HG03039 (cell line): Measurements from ENCODE around the gene MRNIP.

Experiments
- ATAC-seq: cut with Tn5 transposase; IDR thresholded peaks from one replicate; pipeline ENCODE4 v1.9.1; 2021; ENCODE audit warnings: mild to moderate bottlenecking, moderate library complexity; ENCODE audit not compliant: unreplicated experiment

MRNIP gene

DNA sequence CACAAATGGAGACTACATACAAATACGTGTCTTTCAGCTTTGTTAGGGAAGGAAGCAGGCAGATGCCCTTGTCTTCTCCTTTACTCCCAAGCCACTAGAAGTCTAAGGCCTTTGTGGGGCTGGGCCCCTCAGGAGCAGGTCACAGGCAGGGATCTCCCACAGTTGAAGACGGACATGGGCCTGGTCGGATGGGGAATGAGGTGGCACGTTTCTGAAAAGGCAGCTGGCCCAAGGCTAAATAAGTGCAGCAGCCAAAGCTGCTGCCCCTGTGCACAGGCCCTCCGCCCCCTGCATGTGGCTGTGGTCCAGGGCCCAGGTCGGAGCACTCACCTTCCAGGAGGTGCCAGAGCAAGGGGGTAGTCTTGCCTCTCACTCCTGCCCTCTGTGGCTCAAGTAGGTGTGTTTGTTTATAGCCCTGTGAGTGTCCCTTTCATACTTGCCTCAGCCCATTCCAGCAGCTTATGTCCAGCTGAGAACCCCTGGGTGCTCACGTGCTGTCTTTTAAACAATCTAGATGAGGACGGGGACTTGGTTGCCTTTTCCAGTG, 36.1 kb downstream of the MRNIP start:
- no peak for ATAC-seq

DNA sequence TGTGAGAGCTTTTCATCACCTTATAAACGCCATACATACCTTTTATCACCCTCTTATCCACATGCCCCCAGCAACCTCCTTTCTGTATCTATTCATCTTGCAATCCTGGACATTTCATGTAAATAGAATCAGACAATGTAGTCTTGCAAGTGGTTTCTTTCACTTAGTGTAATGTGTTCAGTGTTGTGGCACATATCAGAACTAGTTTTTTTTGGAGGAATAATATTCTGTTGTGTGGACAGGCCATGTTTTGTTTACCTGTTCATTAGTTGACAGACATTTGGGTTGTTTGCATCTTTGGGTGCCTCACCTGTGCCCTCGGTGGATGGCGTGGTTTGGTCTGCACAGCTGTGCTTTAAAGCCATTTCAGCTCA, 36.6 kb downstream of the MRNIP start:
- ATAC-seq: no peak

DNA sequence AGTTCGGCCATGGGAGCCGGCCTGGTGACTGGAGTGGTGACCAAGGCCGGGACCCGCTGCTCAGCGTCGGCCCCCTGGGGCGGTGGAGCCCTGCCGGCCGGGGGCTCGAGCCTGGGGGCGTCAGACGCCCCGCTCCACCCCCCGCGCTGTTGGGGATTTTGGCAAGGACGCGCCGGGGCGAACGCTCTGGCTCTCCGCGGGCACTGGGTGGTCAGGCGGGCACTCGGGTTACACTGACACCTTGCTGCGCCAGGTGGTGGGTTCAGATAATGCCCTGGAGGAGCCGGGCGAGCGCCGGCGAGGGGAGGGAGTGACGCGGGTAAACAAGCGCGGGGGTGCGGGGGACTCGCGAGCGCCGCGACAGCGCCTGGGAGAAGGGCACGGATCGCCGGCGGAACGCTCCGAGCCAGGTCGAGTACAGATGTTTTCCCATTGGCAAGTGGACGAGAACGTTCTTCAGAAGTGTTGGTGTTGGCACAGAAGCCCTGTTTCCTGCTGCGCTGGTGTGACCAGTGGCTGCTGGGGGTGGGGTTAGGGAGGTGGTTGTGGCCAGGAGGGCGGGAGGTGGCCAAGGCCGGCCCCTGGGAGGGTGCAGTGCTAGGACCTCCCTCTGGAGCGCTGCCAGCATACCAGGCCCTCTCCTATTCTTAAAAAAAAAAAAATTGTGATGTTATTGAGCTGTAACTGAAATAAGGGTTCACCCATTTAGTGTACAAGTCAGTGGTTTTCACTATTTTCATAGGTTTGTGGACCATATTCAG, 37.1 kb downstream of the MRNIP start:
- peak; percentile 33 for ATAC-seq

DNA sequence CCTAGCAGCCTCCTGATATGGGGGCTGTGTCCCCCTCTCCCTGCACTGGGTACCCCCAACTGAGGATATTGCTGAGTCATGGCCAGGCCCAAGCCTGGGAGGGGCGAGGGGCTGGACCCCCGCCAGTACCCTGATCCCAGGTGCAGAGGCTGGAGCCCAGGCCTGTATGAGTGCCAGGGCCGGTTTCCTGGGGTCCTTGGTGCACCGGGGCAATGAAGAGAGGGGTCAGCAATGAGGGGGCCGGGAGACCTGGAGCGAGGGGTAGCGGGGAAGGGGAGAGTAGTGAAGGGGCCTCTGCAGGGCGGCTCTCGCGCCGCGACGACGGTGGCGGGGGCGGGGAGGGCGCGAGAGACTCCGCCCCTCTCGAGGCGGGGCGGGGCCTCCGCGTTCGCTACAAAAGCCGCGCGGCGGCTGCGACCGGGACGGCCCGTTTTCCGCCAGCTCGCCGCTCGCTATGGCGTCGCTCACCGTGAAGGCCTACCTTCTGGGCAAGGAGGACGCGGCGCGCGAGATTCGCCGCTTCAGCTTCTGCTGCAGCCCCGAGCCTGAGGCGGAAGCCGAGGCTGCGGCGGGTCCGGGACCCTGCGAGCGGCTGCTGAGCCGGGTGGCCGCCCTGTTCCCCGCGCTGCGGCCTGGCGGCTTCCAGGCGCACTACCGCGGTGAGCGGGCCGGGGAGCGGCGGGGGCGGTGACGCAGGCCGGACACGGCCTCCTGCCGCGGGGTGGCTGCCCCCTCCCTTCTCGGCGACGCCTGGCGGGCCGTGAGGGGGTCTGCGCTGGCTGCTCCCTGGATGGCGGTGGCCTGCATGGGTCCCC, 37.9 kb downstream of the MRNIP start, which contains the start of gene SQSTM1:
SQSTM1 (plus strand) TSS at position 423 of the 815 bp plus-strand sequence; CDS start at position 455, 32 bp downstream.
- peak; percentile 39 for ATAC-seq

DNA sequence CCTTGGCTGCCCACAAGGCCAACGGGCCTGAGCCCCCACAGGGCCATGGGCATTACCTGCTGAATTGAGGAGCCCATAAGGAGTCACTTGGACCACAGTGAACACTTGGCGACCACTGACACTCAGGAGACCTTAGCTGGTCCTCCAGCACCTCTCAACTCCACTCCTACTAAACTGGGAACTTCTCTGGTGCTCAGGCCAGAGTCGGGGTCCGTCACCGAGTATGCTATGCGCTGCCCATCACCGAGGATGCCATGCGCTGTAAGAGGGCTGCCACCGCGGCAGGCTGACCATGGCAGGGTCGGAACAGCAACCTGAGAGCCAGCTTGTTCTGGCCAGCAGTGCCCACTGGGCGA, 38.5 kb downstream of the MRNIP start:
- no peak for ATAC-seq

DNA sequence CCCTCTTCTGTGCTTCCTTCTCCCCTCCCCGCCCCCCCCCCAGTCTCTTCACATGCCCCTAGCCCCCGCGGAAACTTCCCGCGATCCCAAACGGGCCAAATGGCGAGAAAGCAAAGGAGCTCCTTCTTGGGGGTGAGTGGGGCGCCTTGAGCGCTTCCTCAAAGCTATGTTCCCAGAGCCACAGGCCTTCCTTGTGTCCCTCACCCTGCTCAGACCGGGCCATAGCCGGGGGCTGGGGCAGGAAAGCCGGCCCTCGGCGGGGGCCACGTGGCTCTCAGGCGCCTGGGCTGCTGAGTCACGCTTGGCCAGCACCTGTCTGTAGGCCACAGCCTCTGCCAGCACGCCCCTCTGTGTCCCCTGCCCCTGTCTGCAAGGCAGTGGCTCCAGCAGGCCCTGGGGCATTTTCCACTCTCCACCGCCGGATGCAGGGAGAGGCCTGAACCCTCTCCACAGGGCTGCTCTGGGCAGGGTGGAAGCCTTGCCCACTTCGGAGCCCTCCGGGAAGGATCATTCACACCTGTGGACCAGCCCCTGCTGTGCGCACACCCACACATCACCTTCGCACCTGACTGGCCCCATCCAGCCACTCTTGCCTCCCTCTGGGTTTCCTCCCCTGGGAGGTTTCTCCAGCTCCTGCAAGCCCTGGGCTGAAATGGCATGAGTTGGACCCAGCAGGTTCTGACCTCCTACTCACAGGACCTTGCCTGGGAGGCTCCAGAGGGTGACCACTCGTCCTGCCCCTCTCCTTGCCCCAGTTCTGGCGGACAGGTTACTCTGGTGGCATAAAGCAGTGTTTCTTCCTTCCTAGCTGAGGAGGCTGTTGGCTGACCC, 39.1 kb downstream of the MRNIP start:
- ATAC-seq: no peak

DNA sequence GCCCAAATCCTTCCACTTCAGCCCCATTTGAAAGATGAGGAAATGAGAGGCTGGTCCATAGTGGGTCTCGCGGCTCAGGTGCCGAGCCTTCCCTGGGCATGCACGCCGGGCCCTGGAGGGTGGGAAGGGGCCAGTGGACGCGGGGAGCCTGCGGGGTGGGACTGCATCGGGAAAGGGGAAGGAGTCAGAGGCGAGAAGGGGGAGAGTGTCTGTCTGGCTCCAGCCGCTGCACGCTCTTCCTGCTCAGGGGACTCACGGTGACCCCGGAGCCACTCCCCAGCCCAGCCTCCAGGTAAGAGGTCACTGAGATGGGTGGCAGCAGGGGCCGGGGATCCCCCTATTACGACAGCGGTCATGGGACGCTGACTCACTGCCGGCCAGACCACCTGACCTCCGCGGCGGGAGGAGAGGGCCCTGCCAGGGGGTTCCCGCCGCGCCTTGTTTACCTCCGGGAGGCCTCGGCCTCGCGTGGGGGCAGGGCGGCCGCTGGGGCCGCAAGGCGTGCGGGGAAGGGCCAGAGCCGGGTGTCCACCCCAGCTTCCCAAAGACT, 39.8 kb downstream of the MRNIP start:
- peak; percentile 53 for ATAC-seq

DNA sequence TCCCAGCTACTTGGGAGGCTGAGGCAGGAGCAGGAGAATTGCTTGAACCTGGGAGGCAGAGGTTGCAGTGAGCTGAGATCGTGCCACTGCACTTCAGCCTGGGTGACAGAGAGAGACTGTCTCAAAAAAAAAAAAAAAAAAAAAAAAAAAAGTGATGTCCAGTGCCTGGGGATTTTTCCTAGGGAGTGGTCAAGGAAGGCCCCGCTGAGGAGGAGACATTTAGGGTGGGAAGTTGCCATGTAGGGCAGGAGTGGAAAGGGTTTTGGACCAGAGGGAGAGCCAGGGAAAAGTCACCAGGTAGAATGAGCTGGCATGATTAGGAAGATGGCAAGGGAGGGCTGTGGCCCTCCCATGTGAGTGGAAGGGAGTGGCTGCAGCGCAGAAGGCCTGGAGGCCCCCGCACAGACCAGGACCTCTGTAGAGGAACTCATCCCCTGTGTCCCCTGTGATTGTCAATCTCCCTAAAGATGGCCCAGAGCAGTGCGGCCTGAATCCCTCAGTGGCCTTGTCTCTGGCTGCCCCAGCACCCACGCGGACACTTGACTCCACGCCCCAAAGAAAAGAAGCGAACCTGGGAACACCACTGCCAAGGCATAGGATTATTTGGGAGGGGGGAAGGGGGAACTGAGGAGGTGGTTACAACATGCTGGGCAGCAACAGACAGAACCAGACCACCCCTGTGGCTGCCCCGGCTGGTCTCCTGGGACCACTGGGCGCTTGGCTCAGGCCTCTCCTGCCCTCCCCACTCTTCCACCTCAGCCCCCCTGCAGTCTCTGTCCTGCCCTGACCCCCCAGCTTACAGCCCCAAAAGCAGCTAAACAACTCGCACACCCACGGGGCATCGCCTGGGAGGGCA, 40.5 kb downstream of the MRNIP start:
- no peak for ATAC-seq

DNA sequence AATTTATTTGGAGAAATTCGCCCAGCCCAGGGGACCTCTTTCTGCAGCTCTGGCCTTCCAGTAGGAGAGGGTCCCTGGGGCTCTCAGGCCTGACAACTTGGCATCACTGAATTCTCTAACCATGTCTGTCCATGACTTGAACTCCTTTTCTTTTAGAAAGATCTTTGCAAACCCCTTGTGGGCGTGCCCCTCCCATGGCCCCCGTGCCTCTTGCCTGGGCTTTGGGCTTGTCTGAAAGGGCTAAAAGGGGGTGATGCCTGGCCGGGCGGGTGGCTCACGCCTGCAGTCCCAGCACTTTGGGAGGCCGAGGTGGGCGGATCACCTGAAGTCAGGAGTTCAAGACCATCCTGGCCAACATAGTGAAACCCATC, 41.2 kb downstream of the MRNIP start:
- ATAC-seq: no peak

DNA sequence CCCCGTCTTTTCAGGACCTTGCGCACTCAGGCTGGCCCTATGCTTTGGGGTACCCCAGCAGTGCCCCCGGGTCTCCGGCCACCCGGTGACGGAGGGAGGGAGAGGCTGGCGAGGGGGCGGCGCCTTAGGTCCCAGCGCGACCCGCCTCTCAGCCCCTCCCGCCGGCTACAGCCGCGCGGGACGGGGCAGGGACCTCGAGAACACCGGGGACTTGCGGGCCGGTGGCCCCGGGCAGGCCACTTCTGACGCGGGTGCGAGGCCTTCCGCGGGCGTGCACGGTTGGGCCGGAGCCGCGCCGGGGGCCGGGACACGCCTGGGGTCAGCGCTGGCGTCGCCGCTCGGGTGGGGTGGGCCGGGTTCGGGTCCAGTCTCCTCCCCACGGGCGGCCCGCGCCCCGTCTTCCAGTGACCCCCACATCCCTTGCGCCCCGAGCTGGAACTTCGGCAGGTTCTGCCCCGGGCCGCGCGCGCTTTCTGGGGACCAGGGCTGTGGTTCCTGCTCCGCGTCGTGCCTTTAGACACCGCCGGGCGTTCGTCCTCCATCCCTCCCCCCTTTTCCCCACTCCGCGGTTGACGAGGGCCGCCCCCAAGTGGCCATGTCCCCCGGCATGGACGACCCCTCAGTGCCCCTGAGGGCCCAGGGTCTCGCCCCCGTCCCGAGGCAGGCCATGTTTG, 41.7 kb downstream of the MRNIP start:
- no peak for ATAC-seq

DNA sequence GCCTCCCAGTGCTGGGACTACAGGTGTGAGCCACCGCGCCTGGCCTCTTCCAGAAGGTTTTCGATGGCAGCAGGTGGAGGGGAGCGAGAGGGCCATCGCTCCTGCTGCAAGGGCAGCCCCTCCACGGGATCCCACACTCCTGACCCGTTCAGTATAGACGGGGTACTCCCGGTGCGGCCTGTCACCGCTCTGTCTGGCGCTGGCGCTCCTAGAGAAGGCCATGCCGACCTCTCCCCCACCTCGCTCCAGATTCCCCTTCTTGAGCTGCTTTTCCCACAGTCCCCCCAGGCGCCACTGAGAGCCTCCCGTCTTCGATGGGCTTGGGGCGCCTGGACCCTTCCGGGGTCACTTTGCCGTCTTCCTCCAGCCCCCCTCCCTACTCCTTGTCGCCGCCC, 42.2 kb downstream of the MRNIP start:
- ATAC-seq: no peak

DNA sequence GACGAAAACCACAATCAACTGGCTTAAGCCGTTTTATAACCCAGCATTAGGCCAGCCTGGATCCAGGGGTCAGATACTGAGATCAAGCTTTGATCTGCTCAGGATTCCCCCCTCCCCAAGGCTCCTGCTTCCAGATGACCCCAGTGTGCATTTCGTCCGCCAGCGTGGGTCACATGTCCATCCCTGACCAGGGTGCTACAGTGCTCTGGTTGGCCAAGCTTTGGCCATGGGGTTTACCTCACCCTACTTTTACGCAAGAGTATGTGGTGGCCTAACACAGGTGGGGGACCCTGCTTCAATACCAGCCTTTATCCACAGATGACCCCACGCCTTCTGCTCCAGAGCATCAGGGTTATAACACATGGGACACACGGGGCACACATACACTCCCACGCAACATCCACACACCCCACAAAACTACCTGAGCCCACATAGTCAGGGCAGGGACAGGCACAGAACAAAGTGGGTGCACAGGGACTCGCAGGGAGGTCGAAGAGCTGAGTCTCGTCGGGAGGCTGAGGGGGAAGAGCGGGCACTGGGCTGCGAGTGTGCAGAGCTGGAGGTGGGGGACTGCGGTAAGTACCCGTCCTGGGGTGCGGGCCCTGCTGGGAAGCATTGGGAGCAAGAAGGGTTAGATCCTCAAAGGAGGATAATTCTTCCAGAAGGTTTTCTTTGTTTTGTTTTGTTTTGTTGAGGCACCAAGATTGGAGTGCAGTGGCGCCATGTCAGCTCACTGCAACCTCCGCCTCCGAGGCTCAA, 42.9 kb downstream of the MRNIP start:
- ATAC-seq: no peak

DNA sequence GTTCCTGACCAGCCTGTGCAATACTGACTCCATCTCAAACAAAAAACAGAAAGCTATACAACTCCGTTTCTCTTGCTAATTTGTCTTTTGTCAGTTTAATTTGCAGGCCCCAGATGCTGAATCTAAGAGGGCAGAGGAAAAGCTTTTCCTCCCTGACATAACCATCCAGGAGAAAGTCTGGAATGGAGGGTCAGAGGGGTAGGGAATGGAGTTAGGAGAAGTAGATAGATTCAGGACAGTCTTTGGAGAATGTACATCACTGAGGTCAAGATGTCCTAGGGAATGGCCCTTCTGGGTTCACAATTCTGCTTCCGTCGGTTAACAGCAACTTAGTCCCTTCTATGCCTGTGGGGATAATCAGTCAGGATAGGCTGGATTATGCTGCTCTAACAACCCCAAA, 44.5 kb downstream of the MRNIP start:
- no peak for ATAC-seq

DNA sequence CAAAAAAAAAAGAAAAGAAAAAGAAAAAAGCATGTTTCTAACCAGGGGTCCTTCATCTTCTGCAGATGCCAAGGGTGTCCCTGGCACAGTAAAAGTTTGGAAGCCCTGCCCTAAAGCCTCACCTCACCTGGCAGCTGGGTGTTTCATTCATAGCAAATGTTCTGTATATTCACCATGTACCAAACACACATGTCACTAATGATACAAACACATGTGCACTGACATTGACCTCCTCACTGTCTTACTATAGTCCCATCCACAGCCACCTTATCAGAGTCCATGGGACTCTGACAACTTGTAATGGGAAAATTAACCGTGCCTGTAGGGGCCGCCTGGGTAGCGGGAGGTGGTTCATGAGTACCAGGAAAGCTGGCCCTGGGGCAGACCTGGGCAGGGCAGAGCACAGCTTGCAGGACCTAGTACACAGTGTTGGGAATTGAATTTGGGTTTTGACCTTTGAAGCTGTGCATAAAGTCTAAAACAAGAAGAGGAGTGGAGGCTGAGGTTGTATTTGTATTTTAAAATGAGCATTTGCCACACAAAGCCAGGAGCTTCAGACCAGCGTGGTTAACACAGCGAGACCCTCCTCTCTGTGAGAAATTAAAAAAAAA, 45.5 kb downstream of the MRNIP start:
- no peak for ATAC-seq

DNA sequence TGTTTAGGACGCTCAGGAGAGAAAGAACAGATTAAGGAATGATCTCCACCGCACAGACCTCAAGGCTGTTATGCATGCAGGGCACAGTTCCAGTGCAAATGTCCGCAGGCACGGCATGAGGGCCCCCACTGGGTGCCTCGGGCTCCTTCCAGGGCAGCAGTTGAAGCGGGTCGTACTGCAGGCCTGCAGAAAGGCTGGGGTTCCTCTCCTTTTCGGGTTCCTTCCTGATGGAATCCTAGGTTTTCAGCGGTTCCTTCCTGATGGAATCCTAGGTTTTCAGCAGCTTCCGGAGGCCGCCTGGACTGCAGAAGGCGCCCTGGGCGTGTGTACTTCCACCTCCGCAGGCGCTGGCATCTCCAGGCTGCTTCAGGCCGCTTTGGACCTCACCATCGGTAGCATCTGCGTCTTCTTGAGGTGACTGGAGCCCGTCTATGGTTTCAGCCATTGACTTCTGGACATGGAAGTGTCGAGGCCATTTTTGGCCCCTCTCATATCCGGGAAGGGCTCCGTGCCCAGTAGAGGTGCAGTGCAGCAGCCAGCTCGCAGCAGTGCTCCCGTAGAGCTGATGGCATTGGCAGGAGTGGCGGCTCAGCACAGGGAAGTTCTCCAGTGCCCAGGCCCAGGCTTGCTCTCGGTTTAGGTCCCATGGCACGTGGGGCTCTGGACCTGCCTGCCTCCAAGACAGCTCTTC, 46.3 kb downstream of the MRNIP start:
- ATAC-seq: no peak

DNA sequence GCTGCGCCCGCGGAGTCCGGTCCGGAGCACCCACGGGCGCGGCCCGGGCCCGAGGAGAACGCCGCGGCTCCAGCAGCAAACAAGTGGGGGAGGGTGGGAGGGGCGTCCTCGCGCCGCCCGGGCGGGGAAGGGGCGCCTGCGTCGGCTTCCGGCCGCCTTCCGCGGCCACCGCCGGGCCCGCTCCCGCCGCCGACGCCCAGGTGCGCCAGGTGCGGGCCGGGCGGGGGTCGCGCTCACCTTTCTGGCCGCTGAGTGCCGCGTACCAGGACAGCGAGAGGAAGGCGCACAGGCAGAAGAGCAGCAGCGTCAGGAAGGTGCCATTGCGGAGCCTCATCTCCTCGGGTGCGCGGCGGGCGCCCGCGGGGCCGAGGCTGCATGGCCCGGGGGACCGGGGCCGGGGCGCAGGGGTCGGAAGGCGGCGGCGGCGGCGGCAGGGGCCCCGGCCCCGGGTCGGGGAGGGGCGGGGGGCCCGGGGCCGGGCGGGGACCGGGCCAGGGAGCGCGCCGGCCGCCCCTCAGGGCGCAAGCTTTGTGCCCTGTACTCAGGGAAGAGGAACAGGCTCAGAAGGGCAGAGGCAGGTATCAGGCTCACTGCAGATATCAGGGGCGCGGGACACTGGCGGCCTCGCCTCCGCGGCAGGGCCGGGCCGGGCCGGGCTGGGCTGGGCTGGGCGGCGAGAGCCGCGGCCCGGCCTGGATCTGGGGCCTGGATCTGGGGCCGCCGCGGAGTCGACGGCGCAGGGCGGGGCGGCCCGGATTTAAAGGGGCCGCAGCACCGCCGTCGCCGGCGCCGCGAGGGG, 52.2 kb downstream of the MRNIP start, which contains the start of gene MGAT4B:
MGAT4B (minus strand) TSS at position 617 of the 799 bp plus-strand sequence; CDS start at position 334, 283 bp downstream.
- ATAC-seq: peak; percentile 65
